Esophagus muscularis mucosa (tissue), 4 donors: ENCODE results near the gene TP53I11. TPM values are rescaled to one million over a fixed set of nuclear protein-coding genes. Genes with fewer than 3 reads are reported as not detected.

Experiments
- DNase-seq: peaks from one replicate; pipeline ENCODE4 v3.0.0-alpha.2; 2017; ENCODE audit errors: extremely low spot score
- H3K27ac ChIP-seq, 4 donors: fragments of 200-600 bp; sonication (generic); replicated peaks in 1 of 4; 1 replicate in 3 of 4; 2 replicates in 1 of 4; pipeline ENCODE4 v1.5.1; 2016 to 2019; ENCODE audit warnings: mild to moderate bottlenecking in 1 of 4
- H3K27me3 ChIP-seq, 4 donors: fragments of 200-600 bp; sonication (generic); one replicate each; pipeline versions ENCODE4 v1.5.1 to v1.6.0; 2016 to 2019
- H3K36me3 ChIP-seq, 4 donors: fragments of 200-600 bp; sonication (generic); one replicate each; pipeline ENCODE4 v1.5.1; 2016 to 2019
- H3K4me1 ChIP-seq, 4 donors: fragments of 200-600 bp; sonication (generic); one replicate each; pipeline ENCODE4 v1.5.1; 2016 to 2019
- H3K4me3 ChIP-seq, 4 donors: fragments of 200-600 bp; sonication (generic); 1 replicate in 2 of 4; 2 replicates in 2 of 4; pipeline ENCODE4 v1.5.1; 2016 to 2019; ENCODE audit warnings: mild to moderate bottlenecking in 4 of 4, moderate library complexity in 1 of 4
- H3K9me3 ChIP-seq, 4 donors: fragments of 200-600 bp; sonication (generic); 1 replicate in 3 of 4; 2 replicates in 1 of 4; pipeline ENCODE4 v1.5.1; 2016 to 2019
- CTCF ChIP-seq, 3 experiments: fragments of 200-600 bp in 2 of 3; fragments of 450-650 bp in 1 of 3; sonication (generic) in 2 of 3; IDR thresholded peaks; one replicate each; pipeline ENCODE4 v1.5.1; 2017 to 2019; ENCODE audit warnings: antibody characterized with exemption in 3 of 3, mild to moderate bottlenecking in 2 of 3, moderate library complexity in 1 of 3
- EP300 ChIP-seq: sonication (generic); formaldehyde crosslinking; IDR thresholded peaks from one replicate; pipeline ENCODE4 v1.6.1; 2017; ENCODE audit warnings: antibody characterized with exemption
- POLR2A ChIP-seq: fragments of 450-650 bp; IDR thresholded peaks from one replicate; pipeline ENCODE4 v1.6.1; 2017; ENCODE audit warnings: antibody characterized with exemption, moderate library complexity, mild to moderate bottlenecking, low read depth
- POLR2AphosphoS5 ChIP-seq, 2 donors: sonication (generic); formaldehyde crosslinking; IDR thresholded peaks; one replicate each; pipeline ENCODE4 v1.6.1; 2017; ENCODE audit warnings: antibody characterized with exemption in 2 of 2
- WGBS: methylation state at CpG from one replicate; pipeline ENCODE4 v1.1.5; 2018; 5-methylcytosine and 5-hydroxymethylcytosine counted together
- intact Hi-C: fragments of 100-400 bp; cut with DNase I; formaldehyde crosslinking; loops from one replicate; pipeline ENCODE4 v1.15.1; 2023
- total RNA-seq, 4 donors: library from RNA; depleted of rRNA; stranded (reverse); fragments of >200 nt; gene quantifications; one replicate each; pipeline versions ENCODE4 v1.1.0 to v1.2.1, GENCODE V29; 2016

TP53I11 gene
- total RNA-seq, 4 donors from 2014 or later = 51.1 to 76.1 (median 59.2) TPM

GRCh38 chr11:44903035-44903434, 47.6 kb downstream of the TP53I11 start:
- 73% methylated on average over 7 of the region's 7 CpGs for WGBS
- Histone ChIP-seq H3K27ac (no peak overlapping the region), H3K9me3 (no peaks in the 10 kb centered on the region), H3K27me3 (no peaks in the 10 kb centered on the region), H3K36me3 (peaks cover 0 to 21% (median 2%) of the 10 kb centered on the region in 4 donors), H3K4me3 (no peak overlapping the region), H3K4me1 (peaks cover 0 to 56% (median 42%) of the 10 kb centered on the region in 4 donors)
- TF ChIP-seq EP300 (no peak), POLR2A (no peak), CTCF (IDR thresholded peaks at IDR 0.05) (no peak), POLR2AphosphoS5 (IDR thresholded peaks at IDR 0.05) (no peak)
- no peak for DNase-seq
- intact Hi-C loops = no loop called here

- WGBS = 83% methylated on average over 5 of the region's 5 CpGs
- DNase-seq = no peak
- Histone ChIP-seq H3K9me3 (no peaks in the 10 kb centered on the region), H3K4me3 (no peak overlapping the region), H3K27me3 (no peaks in the 10 kb centered on the region), H3K36me3 (peaks cover 0 to 24% (median 2%) of the 10 kb centered on the region in 4 donors), H3K27ac (no peak overlapping the region), H3K4me1 (peaks cover 0 to 56% (median 42%) of the 10 kb centered on the region in 4 donors)
- TF ChIP-seq POLR2A (no peak), CTCF (IDR thresholded peaks at IDR 0.05) (no peak), EP300 (no peak), POLR2AphosphoS5 (IDR thresholded peaks at IDR 0.05) (no peak)
- intact Hi-C loops = no loop called here
Observed at GRCh38 chr11:44901786-44902185, 48.9 kb downstream of the TP53I11 start.

- intact Hi-C loops = no loop called here
Observed at GRCh38 chr11:44901120-44901633, 49.5 kb downstream of the TP53I11 start.

GRCh38 chr11:44899959-44900358, 50.7 kb downstream of the TP53I11 start:
- TF ChIP-seq POLR2A (no peak), CTCF (IDR thresholded peaks at IDR 0.05) (no peak), POLR2AphosphoS5 (IDR thresholded peaks at IDR 0.05) (no peak), EP300 (no peak)
- DNase-seq = no peak
- intact Hi-C loops = no loop called here
- Histone ChIP-seq H3K9me3 (no peaks in the 10 kb centered on the region), H3K27ac (peak overlapping the region in 2 of 4 donors; percentile 7 to 8), H3K27me3 (no peaks in the 10 kb centered on the region), H3K4me1 (peaks cover 0 to 41% (median 34%) of the 10 kb centered on the region in 4 donors), H3K4me3 (no peak overlapping the region), H3K36me3 (peaks cover 0 to 24% (median 2%) of the 10 kb centered on the region in 4 donors)
- WGBS = 82% methylated on average over 3 of the region's 3 CpGs

More at GRCh38 chr11:44901120-44901633, 49.5 kb downstream of the TP53I11 start:
- Histone ChIP-seq H3K4me1 (peaks cover 0 to 53% (median 42%) of the 10 kb centered on the region in 4 donors), H3K27ac (no peak overlapping the region), H3K36me3 (peaks cover 0 to 24% (median 2%) of the 10 kb centered on the region in 4 donors), H3K27me3 (no peaks in the 10 kb centered on the region), H3K9me3 (no peaks in the 10 kb centered on the region), H3K4me3 (no peak overlapping the region)
- 85% methylated on average over 6 of the region's 7 CpGs for WGBS
- no peak for TF ChIP-seq CTCF (IDR thresholded peaks at IDR 0.05)
- no peak for TF ChIP-seq EP300
- no peak for TF ChIP-seq POLR2AphosphoS5 (IDR thresholded peaks at IDR 0.05)
- TF ChIP-seq POLR2A = no peak
- DNase-seq = no peak
